Neuronal stem cell (in vitro differentiated cells): ENCODE results near the gene PITPNM3.

Source experiments
- DNase-seq: peaks from one replicate; pipeline ENCODE4 v3.0.0-alpha.2; 2013; ENCODE audit warnings: low spot score
- H2AFZ ChIP-seq: one replicate; pipeline ENCODE4 v1.6.1; 2013; ENCODE audit warnings: mild to moderate bottlenecking, low read length, inconsistent platforms
- H2AK5ac ChIP-seq: 2 replicates; pipeline ENCODE4 v1.6.1; 2013; ENCODE audit warnings: low read depth, mild to moderate bottlenecking, inconsistent platforms, low read length, moderate library complexity, mixed read lengths
- H2BK120ac ChIP-seq: 2 replicates; pipeline ENCODE4 v1.6.1; 2013; ENCODE audit warnings: low read depth, mild to moderate bottlenecking, inconsistent platforms, low read length, moderate library complexity, mixed read lengths
- H2BK12ac ChIP-seq: one replicate; pipeline ENCODE4 v1.6.1; 2013; ENCODE audit warnings: low read length, inconsistent platforms
- H2BK15ac ChIP-seq: 2 replicates; pipeline ENCODE4 v1.6.1; 2013; ENCODE audit warnings: mild to moderate bottlenecking, low read length, inconsistent platforms, mixed read lengths
- H2BK5ac ChIP-seq: one replicate; pipeline ENCODE4 v1.6.1; 2013; ENCODE audit warnings: inconsistent platforms, mild to moderate bottlenecking, low read length, moderate library complexity
- H3K14ac ChIP-seq: one replicate; pipeline ENCODE4 v1.6.1; 2013; ENCODE audit warnings: low read length, inconsistent platforms
- H3K18ac ChIP-seq: 2 replicates; pipeline ENCODE4 v1.6.1; 2013; ENCODE audit warnings: low read length, inconsistent platforms
- H3K23ac ChIP-seq: 2 replicates; pipeline ENCODE4 v1.6.1; 2013; ENCODE audit warnings: low read depth, mild to moderate bottlenecking, mixed read lengths, low read length, inconsistent platforms; ENCODE audit not compliant: poor library complexity
- H3K27ac ChIP-seq: replicated peaks from 3 replicates; pipeline ENCODE4 v1.5.1; 2013; ENCODE audit warnings: low read length, inconsistent platforms
- H3K27me3 ChIP-seq, 3 experiments: 2 replicates each; pipeline ENCODE4 v1.6.1; 2013; ENCODE audit warnings: low read length in 3 of 3, mild to moderate bottlenecking in 2 of 3, inconsistent platforms in 1 of 3, low read depth in 1 of 3, mixed read lengths in 1 of 3, moderate library complexity in 1 of 3; ENCODE audit not compliant: control insufficient read depth in 3 of 3, insufficient read depth in 3 of 3
- H3K36me3 ChIP-seq, 2 donors: replicated peaks in 1 of 2; 2 replicates each; pipeline ENCODE4 v1.6.1; 2013; ENCODE audit warnings: low read length in 2 of 2; ENCODE audit not compliant: control insufficient read depth in 2 of 2, insufficient read depth in 2 of 2
- H3K4ac ChIP-seq: 2 replicates; pipeline ENCODE4 v1.6.1; 2013; ENCODE audit warnings: inconsistent platforms, mild to moderate bottlenecking, low read length, moderate library complexity
- H3K4me1 ChIP-seq, 2 donors: 1 replicate in 1 of 2; 2 replicates in 1 of 2; pipeline ENCODE4 v1.6.1; 2013; ENCODE audit warnings: low read length in 2 of 2, low read depth in 1 of 2; ENCODE audit not compliant: control insufficient read depth in 2 of 2, insufficient read depth in 1 of 2
- H3K4me2 ChIP-seq: one replicate; pipeline ENCODE4 v1.6.1; 2013; ENCODE audit warnings: mild to moderate bottlenecking, low read length, inconsistent platforms; ENCODE audit not compliant: insufficient read depth, poor library complexity, severe bottlenecking
- H3K4me3 ChIP-seq, 2 donors: 2 replicates each; pipeline ENCODE4 v1.5.1; 2013; ENCODE audit warnings: low read length in 2 of 2, mild to moderate bottlenecking in 2 of 2, inconsistent platforms in 1 of 2, moderate library complexity in 1 of 2
- H3K79me1 ChIP-seq: one replicate; pipeline ENCODE4 v1.6.1; 2013; ENCODE audit warnings: low read depth, mild to moderate bottlenecking, inconsistent platforms, low read length, moderate library complexity
- H3K9ac ChIP-seq: one replicate; pipeline ENCODE4 v1.6.1; 2013; ENCODE audit warnings: mild to moderate bottlenecking, low read depth, low read length, inconsistent platforms; ENCODE audit not compliant: poor library complexity
- H3K9me3 ChIP-seq, 2 donors: replicated peaks in 1 of 2; 2 replicates each; pipeline versions ENCODE3 to v1.6.1; 2013; ENCODE audit warnings: low read length in 2 of 2, mild to moderate bottlenecking in 2 of 2, inconsistent platforms in 1 of 2, low read depth in 1 of 2, mixed read lengths in 1 of 2, moderate library complexity in 1 of 2; ENCODE audit not compliant: control insufficient read depth in 2 of 2, insufficient read depth in 1 of 2
- H4K8ac ChIP-seq: one replicate; pipeline ENCODE4 v1.6.1; 2013; ENCODE audit warnings: low read depth, mild to moderate bottlenecking, inconsistent platforms, low read length, moderate library complexity
- H4K91ac ChIP-seq: one replicate; pipeline ENCODE4 v1.6.1; 2013; ENCODE audit warnings: low read length, low read depth, mild to moderate bottlenecking, inconsistent platforms; ENCODE audit not compliant: poor library complexity
- WGBS, 2 donors: extraction: QIAGEN DNeasy Blood & Tissue Kit; methylation state at CpG; one replicate each; pipeline ENCODE4 v1.1.7; 2013; ENCODE audit warnings: missing lambda C conversion rate in 2 of 2, mixed read lengths in 1 of 2; ENCODE audit not compliant: insufficient read length in 2 of 2, insufficient replicate concordance in 1 of 2; ENCODE audit errors: extremely low coverage in 2 of 2; 5-methylcytosine and 5-hydroxymethylcytosine counted together

The PITPNM3 gene

DNA sequence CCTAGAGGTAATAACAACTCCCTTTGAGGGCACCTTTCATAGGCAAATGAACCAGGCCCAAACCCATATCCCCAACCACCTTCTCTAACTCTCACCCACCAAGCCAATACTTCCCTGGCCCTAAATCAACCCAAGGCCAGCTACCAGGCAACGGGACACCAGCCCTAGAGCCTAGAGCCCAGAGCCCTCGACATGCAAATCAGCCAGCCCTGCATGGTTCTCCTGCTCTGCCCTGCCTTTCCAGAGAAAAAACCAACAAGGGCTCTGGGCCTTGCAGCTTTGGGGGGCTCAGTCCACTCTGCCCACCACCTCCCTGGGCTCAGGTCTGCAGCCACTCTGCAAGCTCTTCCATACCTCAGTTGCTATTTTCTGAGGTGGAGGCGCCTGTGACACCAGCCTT lies 55.0 kb downstream of the PITPNM3 start:
- no peak overlapping the region for H2BK5ac ChIP-seq
- no peak overlapping the region for H3K4ac ChIP-seq
- H2BK15ac ChIP-seq, result no peak overlapping the region
- H3K18ac ChIP-seq, result no peak overlapping the region
- peak overlapping the region; percentile 39 for H2AK5ac ChIP-seq
- no peak for DNase-seq
- no peak overlapping the region for H3K9ac ChIP-seq
- H4K91ac ChIP-seq, result no peak overlapping the region
- H3K9me3 ChIP-seq, result no peaks in the 10 kb centered on the region
- peaks cover 10 to 16% of the 10 kb centered on the region in 2 donors for H3K4me1 ChIP-seq
- H2BK120ac ChIP-seq, result no peak overlapping the region
- no peak overlapping the region for H3K4me2 ChIP-seq
- no peak overlapping the region for H2BK12ac ChIP-seq
- H4K8ac ChIP-seq, result no peak overlapping the region
- H3K4me3 ChIP-seq, result no peak overlapping the region
- no peaks in the 10 kb centered on the region for H3K27me3 ChIP-seq
- H3K79me1 ChIP-seq, result peaks cover 2% of the 10 kb centered on the region
- H3K27ac ChIP-seq, result no peak overlapping the region
- WGBS, 2 donors, result no CpG with 5 or more reads among the region's 3 CpGs
- H3K14ac ChIP-seq, result no peak overlapping the region
- no peak overlapping the region for H2AFZ ChIP-seq
- no peak overlapping the region for H3K23ac ChIP-seq
- no peaks in the 10 kb centered on the region for H3K36me3 ChIP-seq

DNA sequence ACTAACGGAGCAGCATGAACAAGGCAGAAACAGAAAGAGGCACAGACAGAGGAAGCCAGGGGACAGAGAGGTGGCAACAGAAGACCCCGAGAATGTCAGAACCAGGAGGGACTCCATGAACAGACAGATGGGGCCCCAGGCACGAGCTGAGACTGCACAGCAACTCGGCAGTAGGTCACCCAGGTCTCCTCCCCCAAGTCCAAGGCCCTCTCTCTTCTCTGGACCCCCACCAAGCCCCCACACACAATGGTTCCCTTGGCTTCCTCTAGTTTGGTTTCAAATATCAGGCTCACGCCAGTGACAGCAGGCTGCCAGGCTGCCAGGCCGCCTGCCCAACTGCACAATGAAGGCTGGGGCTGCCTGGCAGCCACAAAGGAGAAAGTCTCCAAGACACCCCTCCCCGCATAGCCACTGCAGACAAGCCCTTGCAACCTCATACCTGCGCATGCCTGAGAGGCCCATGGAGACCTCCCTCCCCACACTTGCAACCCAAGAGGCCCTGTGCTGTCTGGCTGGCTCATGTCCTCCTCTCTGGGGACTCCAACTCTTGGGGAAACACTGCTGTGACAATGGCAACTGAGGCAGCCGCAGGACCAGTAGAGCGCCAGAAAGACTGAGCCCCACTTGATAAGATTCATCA lies 57.3 kb downstream of the PITPNM3 start:
- peak overlapping the region; percentile 51 for H3K18ac ChIP-seq
- H3K36me3 ChIP-seq, result no peaks in the 10 kb centered on the region
- H4K91ac ChIP-seq, result no peak overlapping the region
- no peak overlapping the region for H2BK5ac ChIP-seq
- H2AFZ ChIP-seq, result no peak overlapping the region
- H2BK12ac ChIP-seq, result no peak overlapping the region
- H3K79me1 ChIP-seq, result peaks cover 2% of the 10 kb centered on the region
- no peak overlapping the region for H3K14ac ChIP-seq
- no peak overlapping the region for H3K9ac ChIP-seq
- no peak overlapping the region for H2BK120ac ChIP-seq
- no peaks in the 10 kb centered on the region for H3K9me3 ChIP-seq
- no peak overlapping the region for H3K27ac ChIP-seq
- peaks cover 18 to 30% of the 10 kb centered on the region in 2 donors for H3K4me1 ChIP-seq
- H4K8ac ChIP-seq, result no peak overlapping the region
- H3K4me3 ChIP-seq, result no peak overlapping the region
- no peak overlapping the region for H3K4me2 ChIP-seq
- H2AK5ac ChIP-seq, result peak overlapping the region; percentile 83
- no peak for DNase-seq
- WGBS, 2 donors, result no CpG with 5 or more reads among the region's 10 CpGs
- peak overlapping the region; percentile 38 for H3K23ac ChIP-seq
- H2BK15ac ChIP-seq, result no peak overlapping the region
- H3K27me3 ChIP-seq, result no peaks in the 10 kb centered on the region
- H3K4ac ChIP-seq, result no peak overlapping the region

DNA sequence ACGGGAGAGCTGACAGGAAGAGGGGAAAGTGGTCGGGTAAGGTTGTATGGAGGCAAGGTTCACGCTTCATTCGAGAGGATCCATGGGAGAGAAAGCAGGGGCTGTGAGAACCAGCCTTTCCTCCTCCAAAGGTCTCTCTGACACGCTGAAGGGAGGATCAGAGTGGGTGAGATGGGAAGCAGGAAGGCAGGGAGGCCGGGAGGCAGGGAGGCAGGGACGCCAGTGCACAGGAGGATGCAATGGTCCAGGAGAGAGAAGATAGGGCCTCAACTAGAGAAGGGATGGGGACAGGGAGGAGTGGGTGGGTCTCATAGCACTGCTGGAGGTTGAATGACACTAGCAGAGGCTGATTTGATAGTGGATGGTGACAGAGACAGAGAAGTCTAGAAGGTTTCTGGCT lies 58.0 kb downstream of the PITPNM3 start:
- no peaks in the 10 kb centered on the region for H3K27me3 ChIP-seq
- H3K18ac ChIP-seq, result peak overlapping the region; percentile 80
- peak overlapping the region; percentile 93 for H2BK15ac ChIP-seq
- no peaks in the 10 kb centered on the region for H3K36me3 ChIP-seq
- no peak overlapping the region for H2AFZ ChIP-seq
- H3K9me3 ChIP-seq, result no peaks in the 10 kb centered on the region
- H3K79me1 ChIP-seq, result peaks cover 2% of the 10 kb centered on the region
- no CpG with 5 or more reads among the region's 7 CpGs for WGBS, 2 donors
- H4K8ac ChIP-seq, result no peak overlapping the region
- no peak for DNase-seq
- H2AK5ac ChIP-seq, result peak overlapping the region; percentile 83
- H3K23ac ChIP-seq, result no peak overlapping the region
- H3K4me1 ChIP-seq, result peaks cover 18 to 30% of the 10 kb centered on the region in 2 donors
- no peak overlapping the region for H2BK120ac ChIP-seq
- H3K9ac ChIP-seq, result no peak overlapping the region
- no peak overlapping the region for H3K14ac ChIP-seq
- H3K4me3 ChIP-seq, result no peak overlapping the region
- no peak overlapping the region for H2BK5ac ChIP-seq
- no peak overlapping the region for H3K4me2 ChIP-seq
- no peak overlapping the region for H3K27ac ChIP-seq
- no peak overlapping the region for H3K4ac ChIP-seq
- no peak overlapping the region for H4K91ac ChIP-seq
- H2BK12ac ChIP-seq, result no peak overlapping the region

DNA sequence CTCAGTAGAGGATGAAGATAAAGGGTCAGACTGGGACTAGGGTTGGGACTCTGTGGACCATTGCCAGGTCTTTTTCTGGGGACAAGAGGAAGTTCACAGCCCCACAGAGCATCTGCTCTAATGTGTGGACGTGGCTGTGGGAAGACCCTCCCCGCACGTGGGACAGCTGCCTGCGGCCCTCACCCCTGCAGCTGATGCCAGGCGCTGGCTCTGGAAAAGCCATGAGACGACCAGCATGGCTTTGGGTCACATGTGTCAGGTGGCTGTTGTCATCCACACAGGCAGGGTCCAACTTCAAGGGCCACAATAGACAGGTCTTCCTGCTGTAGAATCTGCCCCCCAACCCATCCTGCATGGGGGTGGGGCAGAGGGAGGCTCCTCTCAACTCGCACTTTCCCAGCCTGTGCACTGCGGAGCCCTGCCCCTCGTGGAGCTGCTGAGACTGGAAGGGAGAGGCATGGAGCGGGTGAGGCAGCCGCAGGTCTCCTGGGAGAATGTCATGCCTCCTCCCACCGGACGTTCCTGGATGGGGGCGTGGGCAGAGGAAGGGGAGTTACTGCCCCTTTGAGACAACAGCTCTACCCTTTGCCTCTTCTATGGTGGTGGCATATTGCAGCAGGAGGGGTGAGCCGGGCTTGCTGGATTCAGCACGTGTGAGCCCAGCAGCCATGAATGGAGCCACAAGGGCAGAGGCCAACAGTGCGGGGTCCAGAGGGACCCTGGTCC lies 58.7 kb downstream of the PITPNM3 start:
- peak overlapping the region; percentile 80 for H3K18ac ChIP-seq
- peak overlapping the region; percentile 62 for H2BK15ac ChIP-seq
- H3K4me3 ChIP-seq, result no peak overlapping the region
- H3K79me1 ChIP-seq, result peaks cover 2% of the 10 kb centered on the region
- H3K4me2 ChIP-seq, result no peak overlapping the region
- H3K4ac ChIP-seq, result no peak overlapping the region
- H4K91ac ChIP-seq, result peak overlapping the region; percentile 69
- H3K4me1 ChIP-seq, result peaks cover 18 to 30% of the 10 kb centered on the region in 2 donors
- no peaks in the 10 kb centered on the region for H3K27me3 ChIP-seq
- H3K23ac ChIP-seq, result peak overlapping the region; percentile 20
- H2BK120ac ChIP-seq, result peak overlapping the region; percentile 2
- no peak overlapping the region for H3K14ac ChIP-seq
- H2AK5ac ChIP-seq, result peak overlapping the region; percentile 10
- H2AFZ ChIP-seq, result no peak overlapping the region
- no peak overlapping the region for H3K9ac ChIP-seq
- no peak overlapping the region for H2BK5ac ChIP-seq
- H3K9me3 ChIP-seq, result no peaks in the 10 kb centered on the region
- peak overlapping the region; percentile 46 for H2BK12ac ChIP-seq
- no peak for DNase-seq
- H3K36me3 ChIP-seq, result no peaks in the 10 kb centered on the region
- no peak overlapping the region for H3K27ac ChIP-seq
- no CpG with 5 or more reads among the region's 17 CpGs for WGBS, 2 donors
- H4K8ac ChIP-seq, result no peak overlapping the region
